ENCODE data around the gene OGFRL1.

GRCh38 chr6:71347119-71347518 is 58.5 kb downstream of the OGFRL1 start:
- TF ChIP-seq, protein P1, sequence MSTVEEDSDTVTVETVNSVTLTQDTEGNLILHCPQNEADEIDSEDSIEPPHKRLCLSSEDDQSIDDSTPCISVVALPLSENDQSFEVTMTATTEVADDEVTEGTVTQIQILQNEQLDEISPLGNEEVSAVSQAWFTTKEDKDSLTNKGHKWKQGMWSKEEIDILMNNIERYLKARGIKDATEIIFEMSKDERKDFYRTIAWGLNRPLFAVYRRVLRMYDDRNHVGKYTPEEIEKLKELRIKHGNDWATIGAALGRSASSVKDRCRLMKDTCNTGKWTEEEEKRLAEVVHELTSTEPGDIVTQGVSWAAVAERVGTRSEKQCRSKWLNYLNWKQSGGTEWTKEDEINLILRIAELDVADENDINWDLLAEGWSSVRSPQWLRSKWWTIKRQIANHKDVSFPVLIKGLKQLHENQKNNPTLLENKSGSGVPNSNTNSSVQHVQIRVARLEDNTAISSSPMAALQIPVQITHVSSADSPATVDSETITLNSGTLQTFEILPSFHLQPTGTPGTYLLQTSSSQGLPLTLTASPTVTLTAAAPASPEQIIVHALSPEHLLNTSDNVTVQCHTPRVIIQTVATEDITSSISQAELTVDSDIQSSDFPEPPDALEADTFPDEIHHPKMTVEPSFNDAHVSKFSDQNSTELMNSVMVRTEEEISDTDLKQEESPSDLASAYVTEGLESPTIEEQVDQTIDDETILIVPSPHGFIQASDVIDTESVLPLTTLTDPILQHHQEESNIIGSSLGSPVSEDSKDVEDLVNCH (CRISPR knock-in tag; IDR thresholded peaks at IDR 0.05) = no peak
- TF ChIP-seq POLR2A (IDR thresholded peaks at IDR 0.05; ENCODE audit: insufficient read depth in 1 of 2, low read depth in 2 of 2, low read length in 2 of 2) = no peak
- TF ChIP-seq ZNF513 (CRISPR knock-in tag; conservative IDR thresholded peaks at IDR 0.05) = no peak
- no peak for TF ChIP-seq HMGA1 (CRISPR knock-in tag; conservative IDR thresholded peaks at IDR 0.05)
- TF ChIP-seq, protein P2, sequence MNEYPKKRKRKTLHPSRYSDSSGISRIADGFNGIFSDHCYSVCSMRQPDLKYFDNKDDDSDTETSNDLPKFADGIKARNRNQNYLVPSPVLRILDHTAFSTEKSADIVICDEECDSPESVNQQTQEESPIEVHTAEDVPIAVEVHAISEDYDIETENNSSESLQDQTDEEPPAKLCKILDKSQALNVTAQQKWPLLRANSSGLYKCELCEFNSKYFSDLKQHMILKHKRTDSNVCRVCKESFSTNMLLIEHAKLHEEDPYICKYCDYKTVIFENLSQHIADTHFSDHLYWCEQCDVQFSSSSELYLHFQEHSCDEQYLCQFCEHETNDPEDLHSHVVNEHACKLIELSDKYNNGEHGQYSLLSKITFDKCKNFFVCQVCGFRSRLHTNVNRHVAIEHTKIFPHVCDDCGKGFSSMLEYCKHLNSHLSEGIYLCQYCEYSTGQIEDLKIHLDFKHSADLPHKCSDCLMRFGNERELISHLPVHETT (CRISPR knock-in tag; conservative IDR thresholded peaks at IDR 0.05) = no peak

All from HepG2 (cell line).